Panc1 (cell line): Measurements from ENCODE around the gene ZFAND2A.

Source experiments
- CTCF ChIP-seq: fragments of 450-650 bp; IDR thresholded peaks from 2 replicates; pipeline ENCODE4 v1.5.1; 2017; ENCODE audit warnings: mild to moderate bottlenecking
- POLR2AphosphoS5 ChIP-seq: IDR thresholded peaks from 2 replicates; pipeline ENCODE4 v1.6.1; 2012; ENCODE audit warnings: mild to moderate bottlenecking, low read depth, low read length, moderate library complexity
- REST ChIP-seq, 2 experiments: IDR thresholded peaks; 2 replicates each; pipeline ENCODE4 v1.6.1; 2011 to 2012; ENCODE audit warnings: low read depth in 2 of 2, control low read depth in 1 of 2, low read length in 1 of 2, mild to moderate bottlenecking in 1 of 2, moderate library complexity in 1 of 2; ENCODE audit not compliant: insufficient read depth in 1 of 2
- SIN3A ChIP-seq: IDR thresholded peaks from 2 replicates; pipeline ENCODE4 v1.6.1; 2012; ENCODE audit warnings: low read depth, mild to moderate bottlenecking, low read length, moderate library complexity, borderline replicate concordance; ENCODE audit not compliant: insufficient read depth
- TCF7L2 ChIP-seq: IDR thresholded peaks from 2 replicates; pipeline ENCODE4 v1.6.1; 2011; ENCODE audit warnings: mild to moderate bottlenecking, low read depth, low read length, inconsistent platforms

- TF ChIP-seq CTCF: no peak
- no peak for TF ChIP-seq POLR2AphosphoS5
- TF ChIP-seq REST (IDR thresholded peaks at IDR 0.05; ENCODE audit: insufficient read depth in 1 of 2, low read depth in 2 of 2, low read length in 1 of 2): no peak
- no peak for TF ChIP-seq SIN3A
- no peak for TF ChIP-seq TCF7L2
Observed at GRCh38 chr7:1108264-1108920, 51.6 kb downstream of the ZFAND2A start.
